NCI-H1105 (cell line): ENCODE data around the gene DZIP3.

ENCODE experiments used
- DNase-seq: peaks from one replicate; lab custom pipeline; 2025; lab: John Stamatoyannopoulos, UW

The DZIP3 gene

GRCh38 chr3:108705045-108705444 lies 115.5 kb downstream of the DZIP3 start:
- no peak for DNase-seq

GRCh38 chr3:108713009-108713516 lies 123.5 kb downstream of the DZIP3 start:
- DNase-seq: no peak

- DNase-seq: no peak
Measured at GRCh38 chr3:108713816-108714215, 124.3 kb downstream of the DZIP3 start.

- DNase-seq: no peak
Measured at GRCh38 chr3:108718454-108718853, 128.9 kb downstream of the DZIP3 start.

GRCh38 chr3:108719178-108719806 lies 129.8 kb downstream of the DZIP3 start:
- no peak for DNase-seq

- DNase-seq: no peak
Measured at GRCh38 chr3:108722724-108723123, 133.2 kb downstream of the DZIP3 start.

- no peak for DNase-seq
Measured at GRCh38 chr3:108724101-108724500, 134.6 kb downstream of the DZIP3 start.

GRCh38 chr3:108728105-108728504 lies 138.6 kb downstream of the DZIP3 start:
- DNase-seq: no peak

GRCh38 chr3:108728934-108729333 lies 139.4 kb downstream of the DZIP3 start:
- DNase-seq: no peak

GRCh38 chr3:108736821-108737220 lies 147.3 kb downstream of the DZIP3 start:
- no peak for DNase-seq

- no peak for DNase-seq
Measured at GRCh38 chr3:108742929-108743328, 153.4 kb downstream of the DZIP3 start.
